Mesendoderm (in vitro differentiated cells): ENCODE data around the gene ANTXR1.
A peak's percentile ranks its signal among the peaks of the same experiment; 100 is the strongest.

Source experiments
- DNase-seq: peaks from one replicate; pipeline ENCODE4 v3.0.0; 2013
- H2AK5ac ChIP-seq: 2 replicates; pipeline ENCODE4 v1.6.1; 2013; ENCODE audit warnings: low read length, inconsistent platforms
- H2BK120ac ChIP-seq: 2 replicates; pipeline ENCODE4 v1.6.1; 2013; ENCODE audit warnings: low read depth, mild to moderate bottlenecking, low read length, moderate library complexity, mixed read lengths
- H2BK15ac ChIP-seq: replicated peaks from 2 replicates; pipeline ENCODE4 v1.6.1; 2013; ENCODE audit warnings: low read depth, mild to moderate bottlenecking, moderate library complexity
- H2BK5ac ChIP-seq: 2 replicates; pipeline ENCODE4 v1.6.1; 2013; ENCODE audit warnings: low read length, inconsistent platforms
- H3K18ac ChIP-seq: 2 replicates; pipeline ENCODE4 v1.6.1; 2013; ENCODE audit warnings: mild to moderate bottlenecking, low read length, mixed read lengths
- H3K23ac ChIP-seq: one replicate; pipeline ENCODE4 v1.6.1; 2013; ENCODE audit warnings: low read length
- H3K27ac ChIP-seq: 2 replicates; pipeline ENCODE4 v1.5.1; 2013; ENCODE audit warnings: low read depth, mild to moderate bottlenecking, inconsistent platforms, low read length, moderate library complexity
- H3K27me3 ChIP-seq: 2 replicates; pipeline ENCODE4 v1.6.1; 2013; ENCODE audit warnings: low read length, control low read depth, mild to moderate bottlenecking, inconsistent platforms; ENCODE audit not compliant: insufficient read depth, poor library complexity
- H3K36me3 ChIP-seq: 2 replicates; pipeline ENCODE4 v1.6.1; 2013; ENCODE audit warnings: low read length, inconsistent platforms; ENCODE audit not compliant: control insufficient read depth, insufficient read depth
- H3K4ac ChIP-seq: one replicate; pipeline ENCODE4 v1.6.1; 2013; ENCODE audit warnings: low read depth, mild to moderate bottlenecking, low read length, moderate library complexity
- H3K4me1 ChIP-seq: 2 replicates; pipeline ENCODE4 v1.6.1; 2013; ENCODE audit warnings: low read depth, low read length, inconsistent platforms; ENCODE audit not compliant: control insufficient read depth
- H3K4me2 ChIP-seq: 2 replicates; pipeline ENCODE4 v1.6.1; 2013; ENCODE audit warnings: low read length
- H3K4me3 ChIP-seq: 2 replicates; pipeline ENCODE4 v1.5.1; 2013; ENCODE audit warnings: mild to moderate bottlenecking, low read length
- H3K56ac ChIP-seq: one replicate; pipeline ENCODE4 v1.6.1; 2013; ENCODE audit warnings: low read length
- H3K79me1 ChIP-seq: 2 replicates; pipeline ENCODE4 v1.6.1; 2013; ENCODE audit warnings: low read length, inconsistent platforms
- H3K79me2 ChIP-seq: 2 replicates; pipeline ENCODE4 v1.6.1; 2013; ENCODE audit warnings: mild to moderate bottlenecking, low read length; ENCODE audit not compliant: control insufficient read depth, insufficient read depth
- H3K9ac ChIP-seq: 2 replicates; pipeline ENCODE4 v1.6.1; 2013; ENCODE audit warnings: low read length, inconsistent platforms
- H4K5ac ChIP-seq: one replicate; pipeline ENCODE4 v1.6.1; 2013; ENCODE audit warnings: low read length
- H4K8ac ChIP-seq: one replicate; pipeline ENCODE4 v1.6.1; 2013; ENCODE audit warnings: low read depth, mild to moderate bottlenecking, control low read depth, low read length, moderate library complexity
- WGBS: extraction: QIAGEN DNeasy Blood & Tissue Kit; methylation state at CpG from one replicate; pipeline ENCODE4 v1.1.7; 2013; ENCODE audit warnings: low lambda C conversion rate, missing lambda C conversion rate; ENCODE audit not compliant: insufficient coverage; ENCODE audit errors: extremely low coverage; 5-methylcytosine and 5-hydroxymethylcytosine counted together

ANTXR1 gene

GRCh38 chr2:69279211-69279610 lies 266.2 kb downstream of the ANTXR1 start:
- Histone ChIP-seq H2BK5ac (no peak overlapping the region), H3K4me3 (no peak overlapping the region), H3K4ac (no peak overlapping the region), H3K23ac (no peak overlapping the region), H3K4me2 (no peak overlapping the region), H2AK5ac (no peak overlapping the region), H2BK15ac (no peak overlapping the region), H3K27ac (no peak overlapping the region), H4K8ac (no peak overlapping the region), H2BK120ac (no peak overlapping the region), H3K79me2 (no peaks in the 10 kb centered on the region), H3K79me1 (no peaks in the 10 kb centered on the region), H3K4me1 (peaks cover 2% of the 10 kb centered on the region), H3K36me3 (no peaks in the 10 kb centered on the region), H3K56ac (no peak overlapping the region), H3K18ac (no peak overlapping the region), H3K9ac (no peak overlapping the region), H3K27me3 (no peaks in the 10 kb centered on the region), H4K5ac (no peak overlapping the region)
- no peak for DNase-seq
- WGBS, result no CpG with 5 or more reads among the region's 2 CpGs

- no peaks in the 10 kb centered on the region for H3K79me2 ChIP-seq
- H2BK120ac ChIP-seq, result no peak overlapping the region
- no peak overlapping the region for H3K4me3 ChIP-seq
- H2BK5ac ChIP-seq, result no peak overlapping the region
- H3K36me3 ChIP-seq, result no peaks in the 10 kb centered on the region
- H2AK5ac ChIP-seq, result no peak overlapping the region
- H4K8ac ChIP-seq, result no peak overlapping the region
- no peak overlapping the region for H3K4me2 ChIP-seq
- no peak overlapping the region for H3K9ac ChIP-seq
- H3K27me3 ChIP-seq, result no peaks in the 10 kb centered on the region
- H3K79me1 ChIP-seq, result no peaks in the 10 kb centered on the region
- WGBS, result no CpG with 5 or more reads among the region's 9 CpGs
- peak; percentile 39 for DNase-seq
- no peak overlapping the region for H3K56ac ChIP-seq
- no peak overlapping the region for H3K23ac ChIP-seq
- H3K27ac ChIP-seq, result no peak overlapping the region
- H2BK15ac ChIP-seq, result no peak overlapping the region
- peaks cover 2% of the 10 kb centered on the region for H3K4me1 ChIP-seq
- no peak overlapping the region for H4K5ac ChIP-seq
- no peak overlapping the region for H3K4ac ChIP-seq
- no peak overlapping the region for H3K18ac ChIP-seq
These were observed 267.1 kb downstream of the ANTXR1 start for GRCh38 chr2:69279931-69280681.

GRCh38 chr2:69280796-69281412 lies 267.9 kb downstream of the ANTXR1 start:
- Histone ChIP-seq H2BK120ac (no peak overlapping the region), H3K27me3 (no peaks in the 10 kb centered on the region), H3K18ac (no peak overlapping the region), H2BK5ac (no peak overlapping the region), H4K8ac (no peak overlapping the region), H3K4me3 (no peak overlapping the region), H3K36me3 (no peaks in the 10 kb centered on the region), H3K27ac (no peak overlapping the region), H3K4me2 (no peak overlapping the region), H2AK5ac (no peak overlapping the region), H3K23ac (no peak overlapping the region), H2BK15ac (no peak overlapping the region), H3K79me1 (no peaks in the 10 kb centered on the region), H4K5ac (no peak overlapping the region), H3K4ac (no peak overlapping the region), H3K79me2 (no peaks in the 10 kb centered on the region), H3K9ac (no peak overlapping the region), H3K56ac (no peak overlapping the region), H3K4me1 (peaks cover 2% of the 10 kb centered on the region)
- no CpG with 5 or more reads among the region's 4 CpGs for WGBS
- no peak for DNase-seq

GRCh38 chr2:69285379-69285894 lies 272.5 kb downstream of the ANTXR1 start:
- Histone ChIP-seq H2BK120ac (no peak overlapping the region), H3K23ac (no peak overlapping the region), H3K36me3 (no peaks in the 10 kb centered on the region), H4K8ac (no peak overlapping the region), H3K18ac (no peak overlapping the region), H3K4me2 (no peak overlapping the region), H2AK5ac (no peak overlapping the region), H3K27ac (no peak overlapping the region), H3K4ac (no peak overlapping the region), H3K27me3 (no peaks in the 10 kb centered on the region), H3K79me1 (no peaks in the 10 kb centered on the region), H3K9ac (no peak overlapping the region), H3K79me2 (no peaks in the 10 kb centered on the region), H2BK5ac (no peak overlapping the region), H3K56ac (no peak overlapping the region), H3K4me1 (no peaks in the 10 kb centered on the region), H2BK15ac (no peak overlapping the region), H4K5ac (no peak overlapping the region), H3K4me3 (no peak overlapping the region)
- no peak for DNase-seq
- WGBS, result 100% methylated on average over 1 of the region's 3 CpGs

GRCh38 chr2:69287544-69287943 lies 274.6 kb downstream of the ANTXR1 start:
- Histone ChIP-seq H3K36me3 (no peaks in the 10 kb centered on the region), H3K27ac (no peak overlapping the region), H4K8ac (no peak overlapping the region), H3K56ac (no peak overlapping the region), H2BK5ac (no peak overlapping the region), H3K18ac (no peak overlapping the region), H2AK5ac (no peak overlapping the region), H3K4me1 (no peaks in the 10 kb centered on the region), H3K4ac (no peak overlapping the region), H3K23ac (no peak overlapping the region), H3K9ac (no peak overlapping the region), H2BK120ac (no peak overlapping the region), H4K5ac (no peak overlapping the region), H3K4me3 (no peak overlapping the region), H3K79me1 (no peaks in the 10 kb centered on the region), H3K4me2 (no peak overlapping the region), H3K79me2 (no peaks in the 10 kb centered on the region), H2BK15ac (no peak overlapping the region), H3K27me3 (no peaks in the 10 kb centered on the region)
- DNase-seq, result no peak
- no CpG with 5 or more reads among the region's 5 CpGs for WGBS
